Sigmoid colon (tissue), 7 donors: Measurements from ENCODE around the gene UBA52. TPM values are rescaled to one million over a fixed set of nuclear protein-coding genes. Genes with fewer than 3 reads are reported as not detected.
"Not testable (repeated sequence)": the region's sequence is repeated elsewhere in the genome, so short reads cannot be mapped to it uniquely, and the experiment has no call there.

Experiments
- DNase-seq: peaks from one replicate; pipeline ENCODE4 v3.0.0-alpha.2; 2019
- H3K27ac ChIP-seq, 4 donors: fragments of 200-600 bp; sonication (generic); one replicate each; pipeline ENCODE4 v1.5.1; 2016 to 2019; ENCODE audit warnings: mild to moderate bottlenecking in 1 of 4
- H3K27me3 ChIP-seq, 3 donors: fragments of 200-600 bp; sonication (generic); one replicate each; pipeline ENCODE4 v1.5.1; 2019; ENCODE audit warnings: mild to moderate bottlenecking in 1 of 3
- H3K36me3 ChIP-seq, 4 donors: fragments of 200-600 bp; sonication (generic); one replicate each; pipeline ENCODE4 v1.5.1; 2016 to 2019
- H3K4me1 ChIP-seq, 4 donors: fragments of 200-600 bp; sonication (generic); one replicate each; pipeline ENCODE4 v1.5.1; 2017 to 2019
- H3K4me3 ChIP-seq, 4 donors: fragments of 200-600 bp; sonication (generic); one replicate each; pipeline ENCODE4 v1.5.1; 2017 to 2019; ENCODE audit warnings: mild to moderate bottlenecking in 2 of 4, moderate library complexity in 1 of 4
- H3K9me3 ChIP-seq, 4 donors: fragments of 200-600 bp in 3 of 4; sonication (generic) in 3 of 4; one replicate each; pipeline versions ENCODE4 v1.5.1 to v1.6.1; 2013 to 2019
- EP300 ChIP-seq, 4 donors: sonication (generic); formaldehyde crosslinking; IDR thresholded peaks; one replicate each; pipeline ENCODE4 v1.6.1; 2017; ENCODE audit warnings: antibody characterized with exemption in 4 of 4
- POLR2A ChIP-seq, 2 donors: fragments of 450-650 bp; IDR thresholded peaks; one replicate each; pipeline ENCODE4 v1.6.1; 2016; ENCODE audit warnings: antibody characterized with exemption in 2 of 2, mild to moderate bottlenecking in 2 of 2, moderate library complexity in 2 of 2
- POLR2AphosphoS5 ChIP-seq, 4 donors: sonication (generic); formaldehyde crosslinking; IDR thresholded peaks; one replicate each; pipeline ENCODE4 v1.6.1; 2017; ENCODE audit warnings: antibody characterized with exemption in 4 of 4
- WGBS, 2 donors: extraction: QIAGEN DNeasy Blood & Tissue Kit; methylation state at CpG; one replicate each; pipeline ENCODE4 v1.1.7; 2013; 5-methylcytosine and 5-hydroxymethylcytosine counted together
- intact Hi-C: fragments of 100-400 bp; cut with DNase I; formaldehyde crosslinking; loops from one replicate; pipeline ENCODE4 v1.15.1; 2023
- polyA plus RNA-seq, 3 donors: library from polyadenylated mRNA; stranded (reverse); fragments of 200-250 nt; gene quantifications; one replicate each; pipeline ENCODE4 v1.2.3, GENCODE V29; 2013
- total RNA-seq, 4 donors: library from RNA; depleted of rRNA; stranded (reverse); fragments of >200 nt; gene quantifications; one replicate each; pipeline ENCODE4 v1.1.0, GENCODE V29; 2016
- TF ChIP-seq, protein P1 (sequence below), 4 experiments: fragments of 450-650 bp in 3 of 4; fragments of 200-600 bp in 1 of 4; IDR thresholded peaks; one replicate each; pipeline ENCODE4 v1.5.1; 2016 to 2019; ENCODE audit warnings: antibody characterized with exemption in 4 of 4, mild to moderate bottlenecking in 3 of 4, moderate library complexity in 2 of 4
- donor health status: healthy with polysubstance abuse.
- donor health status: Bipolar disorder and iron deficiency.
- donor health status: healthy.

UBA52 gene
- total and polyA plus RNA-seq, 7 donors: 450 to 1,720 (median 1,029) TPM

DNA sequence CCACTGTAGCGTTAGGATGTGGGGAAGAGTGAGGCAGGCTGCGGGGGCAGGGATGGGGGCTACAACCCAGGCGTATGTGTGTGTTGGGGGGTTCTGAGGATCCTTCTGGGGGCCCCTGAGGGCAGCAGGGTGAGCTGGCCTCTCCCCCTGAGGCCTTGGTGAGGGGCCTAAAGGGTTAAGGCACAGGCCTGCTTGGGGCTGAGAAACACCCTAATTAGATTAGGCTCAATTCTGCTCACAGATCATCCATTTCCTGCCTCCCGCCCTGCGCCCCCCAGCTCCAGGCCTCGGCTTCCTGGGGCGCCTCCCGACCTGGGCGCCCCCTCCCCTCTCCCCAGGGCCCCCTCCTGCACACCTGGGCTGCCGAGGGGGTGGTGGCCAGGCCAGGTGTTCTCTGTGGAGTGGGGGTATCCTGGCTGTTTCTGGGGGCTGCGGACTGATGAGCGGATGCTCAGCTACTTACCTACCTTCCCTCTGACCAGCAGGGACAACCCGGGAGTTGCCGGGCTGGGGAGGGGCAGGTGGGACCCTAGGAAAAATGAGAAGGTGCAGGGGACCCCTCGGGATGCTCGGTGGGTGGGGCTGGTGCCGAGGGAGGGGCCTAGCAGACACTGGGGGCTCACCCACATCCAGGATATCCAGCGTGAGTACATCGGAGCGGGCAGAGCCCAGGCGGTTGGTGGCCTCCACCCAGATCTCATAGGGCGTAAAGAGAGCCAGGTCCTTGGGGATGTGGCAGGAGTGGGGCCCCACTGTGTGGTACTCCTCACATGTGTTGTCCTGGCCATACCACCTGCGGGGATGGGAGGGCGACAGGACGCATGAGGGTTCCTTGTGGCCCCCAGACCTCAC is 26.4 kb downstream of the UBA52 start:
- H3K27ac ChIP-seq: no peak overlapping the region
- H3K4me3 ChIP-seq: no peak overlapping the region
- no peaks in the 10 kb centered on the region for H3K36me3 ChIP-seq
- intact Hi-C loops: no loop called here
- TF ChIP-seq, protein P1, sequence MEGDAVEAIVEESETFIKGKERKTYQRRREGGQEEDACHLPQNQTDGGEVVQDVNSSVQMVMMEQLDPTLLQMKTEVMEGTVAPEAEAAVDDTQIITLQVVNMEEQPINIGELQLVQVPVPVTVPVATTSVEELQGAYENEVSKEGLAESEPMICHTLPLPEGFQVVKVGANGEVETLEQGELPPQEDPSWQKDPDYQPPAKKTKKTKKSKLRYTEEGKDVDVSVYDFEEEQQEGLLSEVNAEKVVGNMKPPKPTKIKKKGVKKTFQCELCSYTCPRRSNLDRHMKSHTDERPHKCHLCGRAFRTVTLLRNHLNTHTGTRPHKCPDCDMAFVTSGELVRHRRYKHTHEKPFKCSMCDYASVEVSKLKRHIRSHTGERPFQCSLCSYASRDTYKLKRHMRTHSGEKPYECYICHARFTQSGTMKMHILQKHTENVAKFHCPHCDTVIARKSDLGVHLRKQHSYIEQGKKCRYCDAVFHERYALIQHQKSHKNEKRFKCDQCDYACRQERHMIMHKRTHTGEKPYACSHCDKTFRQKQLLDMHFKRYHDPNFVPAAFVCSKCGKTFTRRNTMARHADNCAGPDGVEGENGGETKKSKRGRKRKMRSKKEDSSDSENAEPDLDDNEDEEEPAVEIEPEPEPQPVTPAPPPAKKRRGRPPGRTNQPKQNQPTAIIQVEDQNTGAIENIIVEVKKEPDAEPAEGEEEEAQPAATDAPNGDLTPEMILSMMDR (IDR thresholded peaks at IDR 0.05): no peak
- no peak for TF ChIP-seq EP300 (IDR thresholded peaks at IDR 0.05)
- no peak for TF ChIP-seq POLR2AphosphoS5 (IDR thresholded peaks at IDR 0.05)
- TF ChIP-seq POLR2A (IDR thresholded peaks at IDR 0.05): no peak
- peaks cover 0 to 20% (median 19%) of the 10 kb centered on the region in 4 donors for H3K4me1 ChIP-seq
- 46 to 48% methylated on average over 25 of the region's 25 CpGs for WGBS, 2 donors
- H3K27me3 ChIP-seq: peaks cover 12 to 76% (median 43%) of the 10 kb centered on the region in 3 donors
- no peak for DNase-seq
- no peaks in the 10 kb centered on the region for H3K9me3 ChIP-seq

DNA sequence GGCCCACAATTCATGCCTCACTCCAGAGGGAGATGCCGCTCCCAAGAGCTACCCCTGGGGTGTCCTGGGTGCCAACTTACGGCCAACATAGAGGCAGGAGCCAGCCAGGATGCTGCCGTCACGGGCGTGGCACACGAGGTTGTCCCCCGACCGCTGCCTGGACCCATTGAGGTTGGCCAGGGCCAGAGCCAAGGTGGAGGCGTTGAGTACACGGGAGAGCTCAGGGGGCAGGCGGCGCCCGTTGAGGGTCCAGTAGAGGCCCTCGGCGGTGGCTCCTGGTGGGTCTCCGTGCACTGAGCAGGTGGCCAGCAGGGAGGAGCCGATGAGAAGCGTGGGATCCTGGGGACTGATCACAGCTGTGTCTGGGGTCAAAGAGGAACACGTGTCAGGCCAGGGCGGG is 27.8 kb downstream of the UBA52 start:
- Histone ChIP-seq H3K4me3 (no peak overlapping the region), H3K9me3 (no peaks in the 10 kb centered on the region), H3K36me3 (no peaks in the 10 kb centered on the region), H3K27ac (no peak overlapping the region), H3K27me3 (peaks cover 21 to 90% (median 54%) of the 10 kb centered on the region in 3 donors), H3K4me1 (peaks cover 0 to 18% (median 17%) of the 10 kb centered on the region in 4 donors)
- 72 to 87% methylated on average over 20 of the region's 20 CpGs for WGBS, 2 donors
- intact Hi-C loops: no loop called here
- TF ChIP-seq EP300 (IDR thresholded peaks at IDR 0.05) (no peak), POLR2A (IDR thresholded peaks at IDR 0.05) (no peak), POLR2AphosphoS5 (IDR thresholded peaks at IDR 0.05) (no peak)
- TF ChIP-seq, protein P1 (IDR thresholded peaks at IDR 0.05): no peak
- DNase-seq: no peak

DNA sequence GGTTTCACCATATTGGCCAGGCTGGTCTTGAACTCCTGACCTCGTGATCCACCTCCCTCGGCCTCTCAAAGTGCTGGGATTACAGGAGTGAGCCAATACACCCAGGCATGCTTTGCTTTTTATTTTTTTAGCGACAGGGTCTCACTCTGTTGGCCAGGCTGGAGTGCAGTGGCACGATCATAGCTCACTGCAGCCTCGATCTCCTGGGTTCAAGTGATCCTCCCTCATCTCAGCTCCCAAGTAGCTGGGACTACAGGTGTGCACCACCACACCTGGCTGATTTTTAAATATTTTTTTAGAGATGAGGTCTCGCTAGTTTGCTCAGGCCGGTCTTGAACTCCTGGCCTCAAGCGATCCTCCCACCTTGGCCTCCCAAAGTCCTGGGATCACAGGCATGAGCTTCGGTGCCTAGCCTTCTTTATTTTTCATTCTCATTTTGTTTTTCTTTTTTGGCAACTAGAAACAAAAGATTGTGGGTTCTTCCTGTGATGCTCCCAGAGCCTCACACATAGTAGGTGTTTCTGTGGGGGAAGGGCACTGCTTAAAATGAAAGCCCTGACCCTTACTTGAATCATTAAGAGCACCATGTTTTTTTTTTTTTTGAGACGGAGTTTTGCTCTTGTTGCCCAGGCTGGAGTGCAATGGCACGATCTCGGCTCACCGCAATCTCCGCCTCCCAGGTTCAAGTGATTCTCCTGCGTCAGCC is 29.2 kb downstream of the UBA52 start:
- Histone ChIP-seq H3K4me1 (peaks cover 0 to 15% (median 12%) of the 10 kb centered on the region in 4 donors), H3K27me3 (peaks cover 34 to 98% (median 68%) of the 10 kb centered on the region in 3 donors)
- H3K27ac ChIP-seq, H3K9me3 ChIP-seq, DNase-seq, H3K4me3 ChIP-seq, H3K36me3 ChIP-seq, intact Hi-C loops: not testable (repeated sequence)
- 88 to 92% methylated on average over 15 of the region's 15 CpGs for WGBS, 2 donors

DNA sequence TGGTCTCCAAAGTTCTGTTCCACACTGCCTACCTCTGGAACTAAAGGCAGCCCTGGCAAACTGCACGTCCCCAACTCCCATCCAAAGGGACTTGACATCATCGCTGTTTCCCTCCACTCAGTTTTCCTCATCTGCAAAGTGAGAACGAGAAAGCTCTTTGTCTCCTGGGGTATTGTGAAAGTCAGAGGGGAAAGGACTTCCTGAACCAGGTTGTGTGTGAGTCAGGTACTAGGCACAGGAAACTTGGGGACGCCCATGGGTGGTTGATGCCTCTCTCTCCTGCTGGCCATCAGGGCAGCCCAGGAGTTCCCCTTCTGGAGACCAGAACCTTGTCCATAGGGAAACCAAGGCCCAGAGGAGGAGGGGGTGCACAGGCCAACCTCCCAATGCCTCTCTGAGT is 30.2 kb downstream of the UBA52 start:
- no peak overlapping the region for H3K4me3 ChIP-seq
- peaks cover 0 to 21% (median 18%) of the 10 kb centered on the region in 4 donors for H3K4me1 ChIP-seq
- intact Hi-C loops: no loop called here
- H3K27ac ChIP-seq: no peak overlapping the region
- no peak for DNase-seq
- 81 to 85% methylated on average over 4 of the region's 4 CpGs for WGBS, 2 donors
- H3K9me3 ChIP-seq: no peaks in the 10 kb centered on the region
- no peaks in the 10 kb centered on the region for H3K36me3 ChIP-seq
- H3K27me3 ChIP-seq: peaks cover 40 to 95% (median 74%) of the 10 kb centered on the region in 3 donors
- TF ChIP-seq, protein P1 (IDR thresholded peaks at IDR 0.05): no peak
- TF ChIP-seq EP300 (IDR thresholded peaks at IDR 0.05) (no peak), POLR2A (IDR thresholded peaks at IDR 0.05) (no peak), POLR2AphosphoS5 (IDR thresholded peaks at IDR 0.05) (no peak)
